HCT116 (cell line): Measurements from ENCODE around the gene DDAH1. TPM values are rescaled to one million over a fixed set of nuclear protein-coding genes. Genes with fewer than 3 reads are reported as not detected.

Experiments used
- ATAC-seq: fragments of 200-7000 bp; cut with Tn5 transposase; 2 replicates; pipeline ENCODE4 v1.9.1; 2020; ENCODE audit warnings: mild to moderate bottlenecking, moderate library complexity
- BruUV-seq: library from RNA; stranded (reverse); fragments of 400-500 nt; replicated peaks from 2 replicates; lab custom pipeline; 2021; lab: Mats Ljungman, UMichigan
- CTCF ChIA-PET: fragments of 300-600 bp; sonication (Branson Sonifier 250); formaldehyde crosslinking; loops from one replicate; lab custom pipeline; 2021; ENCODE audit warnings: antibody characterized with exemption; lab: Charles Lee
- POLR2A ChIA-PET: fragments of 300-600, 350-600 bp; sonication (Branson Sonifier 250); formaldehyde crosslinking; loops from one replicate; lab custom pipeline; 2021; ENCODE audit warnings: antibody characterized with exemption; lab: Charles Lee
- RAD21 ChIA-PET, 2 experiments: fragments of 300-600 bp; sonication (Branson Sonifier 250); formaldehyde crosslinking; loops; one replicate each; lab custom pipeline; 2023; ENCODE audit warnings: low total read pairs in 2 of 2; ENCODE audit not compliant: uncharacterized antibody in 2 of 2, unreplicated experiment in 2 of 2, low non-redundant PET in 1 of 2; lab: Charles Lee
- DNase-seq: peaks from one replicate; pipeline ENCODE4 v3.0.0-alpha.2; 2010; ENCODE audit warnings: low read depth, low spot score
- H2AFZ ChIP-seq: fragments of 200-600 bp; shearing (Covaris generic), sonication (generic); 2 replicates; pipeline ENCODE4 v1.6.1; 2017; ENCODE audit warnings: low read depth, mixed run types, mixed read lengths, antibody characterized with exemption, low read length; ENCODE audit not compliant: poor library complexity, severe bottlenecking
- H3K27ac ChIP-seq: 2 replicates; pipeline ENCODE4 v1.5.1; 2012; ENCODE audit warnings: low read depth, low read length
- H3K27me3 ChIP-seq: fragments of 200-600 bp; sonication (generic); 2 replicates; pipeline ENCODE4 v1.6.1; 2016; ENCODE audit warnings: mixed run types, low read length, mixed read lengths; ENCODE audit not compliant: insufficient read depth
- H3K36me3 ChIP-seq, 2 experiments: fragments of 200-500 bp in 1 of 2; fragments of 200-600 bp in 1 of 2; sonication (Bioruptor generic) in 1 of 2; sonication (generic) in 1 of 2; 2 replicates each; pipeline versions ENCODE4 v1.5.1 to v1.6.1; 2014 to 2016; ENCODE audit warnings: low read length in 2 of 2, inconsistent platforms in 1 of 2, mixed read lengths in 1 of 2, mixed run types in 1 of 2; ENCODE audit not compliant: insufficient read depth in 2 of 2, control insufficient read depth in 1 of 2
- H3K4me1 ChIP-seq, 2 experiments: fragments of 200-600 bp in 1 of 2; sonication (generic) in 1 of 2; 2 replicates each; pipeline versions ENCODE4 v1.5.1 to v1.6.1; 2012 to 2017; ENCODE audit warnings: low read length in 2 of 2, inconsistent platforms in 1 of 2, mild to moderate bottlenecking in 1 of 2, mixed read lengths in 1 of 2, mixed run types in 1 of 2, moderate library complexity in 1 of 2; ENCODE audit not compliant: insufficient read depth in 2 of 2, control insufficient read depth in 1 of 2
- H3K4me2 ChIP-seq: fragments of 200-600 bp; sonication (generic); 2 replicates; pipeline ENCODE4 v1.6.1; 2017; ENCODE audit warnings: mixed run types, low read length, mixed read lengths
- H3K4me3 ChIP-seq, 2 experiments: fragments of 200-600 bp in 1 of 2; sonication (generic) in 1 of 2; replicated peaks in 1 of 2; 2 replicates each; pipeline ENCODE4 v1.5.1; 2011 to 2016; ENCODE audit warnings: low read length in 2 of 2, control low read depth in 1 of 2, low read depth in 1 of 2, mild to moderate bottlenecking in 1 of 2, mixed read lengths in 1 of 2, mixed run types in 1 of 2
- H3K79me2 ChIP-seq: fragments of 200-600 bp; sonication (generic); 2 replicates; pipeline ENCODE4 v1.6.1; 2017; ENCODE audit warnings: mild to moderate bottlenecking, mixed run types, low read length, moderate library complexity, mixed read lengths; ENCODE audit not compliant: insufficient read depth
- H3K9ac ChIP-seq: fragments of 200-600 bp; sonication (generic); 2 replicates; pipeline ENCODE4 v1.6.1; 2016; ENCODE audit warnings: low read length, mixed read lengths
- H3K9me2 ChIP-seq: fragments of 200-600 bp; sonication (generic), shearing (Covaris generic); 2 replicates; pipeline ENCODE4 v1.6.1; 2017; ENCODE audit warnings: mixed run types, mild to moderate bottlenecking, moderate library complexity; ENCODE audit not compliant: insufficient read depth
- H3K9me3 ChIP-seq, 2 experiments: fragments of 200-500 bp in 1 of 2; fragments of 200-600 bp in 1 of 2; sonication (Bioruptor generic) in 1 of 2; sonication (generic) in 1 of 2; 2 replicates each; pipeline ENCODE4 v1.6.1; 2014 to 2017; ENCODE audit warnings: low read length in 2 of 2, mixed read lengths in 2 of 2, inconsistent platforms in 1 of 2, low read depth in 1 of 2, mild to moderate bottlenecking in 1 of 2, mixed run types in 1 of 2, moderate library complexity in 1 of 2; ENCODE audit not compliant: control insufficient read depth in 1 of 2, insufficient read depth in 1 of 2
- H4K20me1 ChIP-seq: fragments of 200-600 bp; sonication (generic), shearing (Covaris generic); 2 replicates; pipeline ENCODE4 v1.6.1; 2017; ENCODE audit warnings: mixed run types, mild to moderate bottlenecking, moderate library complexity; ENCODE audit not compliant: insufficient read depth
- CEBPB ChIP-seq: IDR thresholded peaks from 2 replicates; pipeline ENCODE4 v1.6.1; 2012; ENCODE audit warnings: low read depth
- CTCF ChIP-seq, 3 experiments: fragments of 200-600 bp in 1 of 3; sonication (generic) in 1 of 3; IDR thresholded peaks in 2 of 3; conservative IDR thresholded peaks in 1 of 3; 2 replicates each; pipeline ENCODE4 v1.5.1; 2012 to 2017; ENCODE audit warnings: low read depth in 2 of 3, low read length in 2 of 3, antibody characterized with exemption in 1 of 3, borderline replicate concordance in 1 of 3, control low read depth in 1 of 3, mild to moderate bottlenecking in 1 of 3, mixed read lengths in 1 of 3, mixed run types in 1 of 3, moderate library complexity in 1 of 3; ENCODE audit not compliant: insufficient read depth in 1 of 3
- EGR1 ChIP-seq: IDR thresholded peaks from 2 replicates; pipeline ENCODE4 v1.6.1; 2012; ENCODE audit warnings: low read depth
- ELF1 ChIP-seq: IDR thresholded peaks from 2 replicates; pipeline ENCODE4 v1.6.1; 2012; ENCODE audit warnings: low read depth, borderline replicate concordance
- EZH2phosphoT487 ChIP-seq: fragments of 200-600 bp; IDR thresholded peaks from 2 replicates; pipeline ENCODE4 v1.6.1; 2018; ENCODE audit warnings: antibody characterized with exemption, borderline replicate concordance
- FOSL1 ChIP-seq: IDR thresholded peaks from 2 replicates; pipeline ENCODE4 v1.6.1; 2012; ENCODE audit warnings: low read depth
- JUND ChIP-seq: IDR thresholded peaks from 2 replicates; pipeline ENCODE4 v1.6.1; 2012
- POLR2A ChIP-seq: IDR thresholded peaks from 2 replicates; pipeline ENCODE4 v1.7.0; 2011; ENCODE audit warnings: borderline replicate concordance; ENCODE audit not compliant: insufficient read depth, insufficient read length; ENCODE audit errors: extremely low read depth
- RAD21 ChIP-seq: IDR thresholded peaks from 2 replicates; pipeline ENCODE4 v1.6.1; 2012; ENCODE audit warnings: low read depth, mild to moderate bottlenecking
- REST ChIP-seq: IDR thresholded peaks from 2 replicates; pipeline ENCODE4 v1.6.1; 2012; ENCODE audit warnings: low read depth
- SIN3A ChIP-seq: IDR thresholded peaks from 2 replicates; pipeline ENCODE4 v1.6.1; 2012; ENCODE audit warnings: low read depth
- SP1 ChIP-seq: IDR thresholded peaks from 2 replicates; pipeline ENCODE4 v1.6.1; 2012; ENCODE audit warnings: low read depth
- SRF ChIP-seq: IDR thresholded peaks from 2 replicates; pipeline ENCODE4 v1.6.1; 2012; ENCODE audit warnings: low read depth
- TCF7L2 ChIP-seq: IDR thresholded peaks from 2 replicates; pipeline ENCODE4 v1.7.0; 2011; ENCODE audit warnings: borderline replicate concordance, inconsistent platforms; ENCODE audit not compliant: insufficient read depth, insufficient read length; ENCODE audit errors: extremely low read depth
- YY1 ChIP-seq: IDR thresholded peaks from 2 replicates; pipeline ENCODE4 v1.6.1; 2011; ENCODE audit warnings: low read length, low read depth, moderate library complexity, mild to moderate bottlenecking; ENCODE audit not compliant: insufficient replicate concordance; ENCODE audit errors: extremely low read depth
- ZFX ChIP-seq: fragments of 450-650 bp; IDR thresholded peaks from 2 replicates; pipeline ENCODE4 v1.6.1; 2017
- intact Hi-C: fragments of 100-400 bp; cut with micrococcal nuclease; formaldehyde crosslinking; loops from 2 replicates; pipeline ENCODE4 v1.10.0; 2022
- total RNA-seq: library from RNA; stranded (reverse); gene quantifications from one replicate; pipeline ENCODE4 v1.2.1, GENCODE V29; 2021; ENCODE audit not compliant: unreplicated experiment
- TF ChIP-seq, protein P1 (sequence below): IDR thresholded peaks from 2 replicates; pipeline ENCODE4 v1.6.1; 2012
- TF ChIP-seq, protein P2 (sequence below): IDR thresholded peaks from 2 replicates; pipeline ENCODE4 v1.6.1; 2012
- TF ChIP-seq, protein P3 (sequence below): IDR thresholded peaks from 2 replicates; pipeline ENCODE4 v1.6.1; 2011; ENCODE audit warnings: mild to moderate bottlenecking, low read length, moderate library complexity; ENCODE audit not compliant: insufficient replicate concordance; ENCODE audit errors: extremely low read depth

DDAH1 gene
- total RNA-seq, 1 experiment from 2014 or later, result 16.6 TPM

DNA sequence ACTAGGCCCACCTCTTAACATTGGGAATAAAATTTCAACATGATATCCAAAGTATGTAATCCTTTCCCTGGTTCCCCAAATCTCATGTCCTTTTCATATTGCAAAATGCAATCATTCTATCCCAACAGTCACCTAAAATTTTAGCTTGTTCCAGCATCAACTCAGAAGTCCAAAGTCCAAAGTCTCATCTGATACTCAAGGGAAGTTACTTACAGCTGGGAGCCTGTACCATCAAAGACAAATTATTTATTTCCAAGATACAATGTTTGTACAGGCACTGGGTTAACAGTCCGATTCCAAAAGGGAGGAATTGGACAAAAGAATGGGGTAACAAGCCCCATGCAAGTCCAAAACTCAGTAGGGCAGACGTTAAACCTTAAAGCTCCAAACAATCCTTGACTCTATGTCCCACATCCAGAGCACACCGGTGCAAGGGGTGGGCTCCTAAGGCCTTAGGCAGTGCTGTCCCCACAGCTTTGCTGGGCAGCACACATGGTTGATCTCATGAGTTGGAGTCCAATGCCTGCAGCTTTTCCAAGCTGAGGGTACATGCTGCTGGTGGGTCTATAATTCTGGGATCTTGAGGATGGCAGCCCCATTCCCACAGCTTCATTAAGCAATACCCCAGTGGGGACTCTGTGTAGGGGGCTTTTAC is 78.8 kb downstream of the DDAH1 start:
- H4K20me1 ChIP-seq, result no peaks in the 10 kb centered on the region
- no peaks in the 10 kb centered on the region for H3K9me2 ChIP-seq
- TF ChIP-seq RAD21, result no peak
- no peak for TF ChIP-seq ELF1
- TF ChIP-seq, protein P1, sequence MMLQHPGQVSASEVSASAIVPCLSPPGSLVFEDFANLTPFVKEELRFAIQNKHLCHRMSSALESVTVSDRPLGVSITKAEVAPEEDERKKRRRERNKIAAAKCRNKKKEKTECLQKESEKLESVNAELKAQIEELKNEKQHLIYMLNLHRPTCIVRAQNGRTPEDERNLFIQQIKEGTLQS, result no peak
- no peak for TF ChIP-seq JUND
- TF ChIP-seq CTCF (IDR thresholded peaks at IDR 0.05 in 2 of 3, conservative IDR thresholded peaks at IDR 0.05 in 1 of 3; ENCODE audit: borderline replicate concordance in 1 of 3, insufficient read depth in 1 of 3, low read depth in 2 of 3, low read length in 2 of 3), result no peak
- no peak for TF ChIP-seq SP1
- TF ChIP-seq FOSL1, result no peak
- TF ChIP-seq, protein P2, sequence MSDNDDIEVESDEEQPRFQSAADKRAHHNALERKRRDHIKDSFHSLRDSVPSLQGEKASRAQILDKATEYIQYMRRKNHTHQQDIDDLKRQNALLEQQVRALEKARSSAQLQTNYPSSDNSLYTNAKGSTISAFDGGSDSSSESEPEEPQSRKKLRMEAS, result no peak
- no peak for TF ChIP-seq REST
- TF ChIP-seq SIN3A, result no peak
- TF ChIP-seq TCF7L2, result no peak
- TF ChIP-seq, protein P3, sequence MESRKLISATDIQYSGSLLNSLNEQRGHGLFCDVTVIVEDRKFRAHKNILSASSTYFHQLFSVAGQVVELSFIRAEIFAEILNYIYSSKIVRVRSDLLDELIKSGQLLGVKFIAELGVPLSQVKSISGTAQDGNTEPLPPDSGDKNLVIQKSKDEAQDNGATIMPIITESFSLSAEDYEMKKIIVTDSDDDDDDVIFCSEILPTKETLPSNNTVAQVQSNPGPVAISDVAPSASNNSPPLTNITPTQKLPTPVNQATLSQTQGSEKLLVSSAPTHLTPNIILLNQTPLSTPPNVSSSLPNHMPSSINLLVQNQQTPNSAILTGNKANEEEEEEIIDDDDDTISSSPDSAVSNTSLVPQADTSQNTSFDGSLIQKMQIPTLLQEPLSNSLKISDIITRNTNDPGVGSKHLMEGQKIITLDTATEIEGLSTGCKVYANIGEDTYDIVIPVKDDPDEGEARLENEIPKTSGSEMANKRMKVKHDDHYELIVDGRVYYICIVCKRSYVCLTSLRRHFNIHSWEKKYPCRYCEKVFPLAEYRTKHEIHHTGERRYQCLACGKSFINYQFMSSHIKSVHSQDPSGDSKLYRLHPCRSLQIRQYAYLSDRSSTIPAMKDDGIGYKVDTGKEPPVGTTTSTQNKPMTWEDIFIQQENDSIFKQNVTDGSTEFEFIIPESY, result no peak
- TF ChIP-seq ZFX, result no peak
- no peak for TF ChIP-seq YY1
- no peak for TF ChIP-seq EZH2phosphoT487
- TF ChIP-seq SRF, result no peak
- TF ChIP-seq EGR1, result no peak
- no peak for TF ChIP-seq CEBPB
- TF ChIP-seq POLR2A, result no peak
- TF ChIP-seq, all 23 proteins: peak for 0
- ATAC-seq, result no peak
- ChIA-PET POLR2A (no interaction called here), CTCF (no interaction called here), RAD21 (no interaction called here)
- no peak overlapping the region for H3K27ac ChIP-seq
- no peak for DNase-seq
- no peak overlapping the region for H3K9ac ChIP-seq
- H3K4me3 ChIP-seq, result no peak overlapping the region
- H3K27me3 ChIP-seq, result no peaks in the 10 kb centered on the region
- H3K36me3 ChIP-seq, result no peaks in the 10 kb centered on the region
- BruUV-seq, result no TSS peak
- H3K9me3 ChIP-seq, result no peaks in the 10 kb centered on the region
- H3K4me1 ChIP-seq, result no peaks in the 10 kb centered on the region
- H2AFZ ChIP-seq, result no peak overlapping the region
- no peak overlapping the region for H3K4me2 ChIP-seq
- intact Hi-C loops, result no loop called here
- no peaks in the 10 kb centered on the region for H3K79me2 ChIP-seq
